NB4 (cell line): ENCODE results near the gene SEMA3C.

Source experiments
- DNase-seq: peaks from one replicate; pipeline ENCODE4 v3.0.0; 2010; ENCODE audit warnings: low read depth
- H3K4me3 ChIP-seq: one replicate; pipeline ENCODE4 v1.5.1; 2011; ENCODE audit warnings: mild to moderate bottlenecking, low read depth, low read length, moderate library complexity
- CTCF ChIP-seq: IDR thresholded peaks from one replicate; pipeline ENCODE4 v1.5.1; 2012; ENCODE audit warnings: low read depth, low read length
- MAX ChIP-seq: IDR thresholded peaks from 2 replicates; pipeline ENCODE4 v1.6.1; 2011; ENCODE audit warnings: low read depth, low read length
- MYC ChIP-seq: IDR thresholded peaks from 2 replicates; pipeline ENCODE4 v1.6.1; 2011; ENCODE audit warnings: low read depth, low read length
- POLR2A ChIP-seq: IDR thresholded peaks from 2 replicates; pipeline ENCODE4 v1.6.1; 2011; ENCODE audit warnings: mild to moderate bottlenecking; ENCODE audit not compliant: insufficient read length; ENCODE audit errors: extremely low read depth

SEMA3C gene

GRCh38 chr7:80923211-80923612 is 4.4 kb upstream of the SEMA3C start:
- no peak overlapping the region for H3K4me3 ChIP-seq
- DNase-seq: no peak
- TF ChIP-seq POLR2A (no peak), MYC (no peak), MAX (no peak), CTCF (no peak)

- TF ChIP-seq MYC (no peak), MAX (no peak), CTCF (no peak), POLR2A (no peak)
- DNase-seq: no peak
- no peak overlapping the region for H3K4me3 ChIP-seq
These were observed 3.6 kb upstream of the SEMA3C start for GRCh38 chr7:80922253-80923049.

- TF ChIP-seq POLR2A (no peak), MYC (no peak), CTCF (no peak), MAX (no peak)
- DNase-seq: no peak
These were observed 2.3 kb upstream of the SEMA3C start for GRCh38 chr7:80921130-80921529.

DNA sequence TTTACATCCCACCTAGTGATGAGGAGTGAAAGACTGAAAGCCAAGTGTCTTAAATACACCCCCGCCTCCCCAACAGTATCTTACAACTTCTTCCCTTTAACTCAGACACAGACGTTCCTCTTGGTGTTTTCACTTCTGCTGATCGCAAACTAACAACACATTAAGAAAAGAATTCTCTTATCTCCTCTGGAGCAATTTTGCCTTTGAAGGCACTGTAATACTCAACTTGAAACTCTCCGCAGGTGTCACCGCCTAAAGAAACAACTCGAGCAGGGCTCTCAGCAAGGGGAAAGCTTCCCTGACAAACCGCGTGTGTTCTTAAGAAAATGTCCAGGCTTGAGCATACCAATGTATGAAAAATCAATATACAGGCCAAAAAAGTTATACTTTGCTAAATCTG is 452 bp downstream of the SEMA3C start:
- DNase-seq: peak; percentile 12
- peak overlapping the region; percentile 34 for H3K4me3 ChIP-seq
- TF ChIP-seq MAX (no peak), POLR2A (no peak), CTCF (no peak), MYC (no peak)

More at GRCh38 chr7:80921130-80921529, 2.3 kb upstream of the SEMA3C start:
- H3K4me3 ChIP-seq: no peak overlapping the region

GRCh38 chr7:80916770-80917741 is 1.8 kb downstream of the SEMA3C start:
- no peak overlapping the region for H3K4me3 ChIP-seq
- peak; percentile 31 for DNase-seq
- TF ChIP-seq MAX (no peak), POLR2A (no peak), MYC (no peak), CTCF (no peak)
